Globus pallidus (tissue), 1 donor: Measurements from ENCODE around the gene KCNC4.

Experiments used
- DNase-seq: peaks from one replicate; pipeline ENCODE4 v3.0.0-alpha.2; 2015; ENCODE audit warnings: low spot score

KCNC4 gene

DNA sequence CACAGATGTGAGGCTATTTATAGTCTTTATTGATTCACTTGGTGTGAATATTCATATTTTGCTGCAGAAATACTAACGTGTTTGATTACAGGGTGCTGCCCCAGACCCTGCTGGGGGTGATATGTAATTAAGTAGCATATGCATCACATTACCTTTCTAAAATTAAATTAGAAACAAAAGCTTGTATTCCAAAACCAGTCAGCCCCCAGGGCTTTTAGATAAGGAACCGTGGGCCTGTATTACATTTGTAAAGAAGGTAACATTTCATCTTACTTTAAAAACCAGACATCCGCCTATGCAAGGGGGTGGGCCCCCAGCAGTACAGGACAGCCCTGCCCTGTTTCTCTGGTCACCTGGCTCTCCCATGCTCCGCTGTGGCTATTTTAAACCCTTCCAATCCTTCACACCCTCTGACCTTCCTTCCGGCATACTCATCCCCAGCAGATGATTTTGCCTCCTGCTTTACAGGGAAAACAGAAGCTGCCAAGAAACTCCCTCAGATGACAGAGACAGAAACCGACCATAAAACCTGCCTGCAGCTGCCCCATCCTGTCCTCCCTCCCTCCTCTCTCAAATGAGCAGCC is 22.0 kb upstream of the KCNC4 start:
- no peak for DNase-seq

DNA sequence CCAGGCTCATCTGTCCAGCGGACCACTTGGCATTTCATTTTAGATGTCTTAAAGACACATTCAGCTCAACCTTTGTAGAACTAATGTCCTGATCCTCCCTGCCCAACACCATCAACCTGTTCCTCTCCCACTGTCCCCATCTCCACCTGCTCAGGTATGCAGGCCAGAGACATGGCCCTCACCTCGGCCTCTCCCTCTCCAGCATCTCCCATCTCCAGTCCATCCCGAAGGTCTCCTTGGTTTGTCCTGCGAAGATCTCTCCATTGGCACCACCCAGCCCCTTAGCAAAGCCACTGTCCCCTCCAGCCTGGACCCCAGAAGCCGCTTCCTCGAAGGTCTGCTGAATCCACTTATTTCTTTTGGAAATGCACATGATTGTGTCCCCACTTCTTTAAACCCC is 20.9 kb upstream of the KCNC4 start:
- no peak for DNase-seq

DNA sequence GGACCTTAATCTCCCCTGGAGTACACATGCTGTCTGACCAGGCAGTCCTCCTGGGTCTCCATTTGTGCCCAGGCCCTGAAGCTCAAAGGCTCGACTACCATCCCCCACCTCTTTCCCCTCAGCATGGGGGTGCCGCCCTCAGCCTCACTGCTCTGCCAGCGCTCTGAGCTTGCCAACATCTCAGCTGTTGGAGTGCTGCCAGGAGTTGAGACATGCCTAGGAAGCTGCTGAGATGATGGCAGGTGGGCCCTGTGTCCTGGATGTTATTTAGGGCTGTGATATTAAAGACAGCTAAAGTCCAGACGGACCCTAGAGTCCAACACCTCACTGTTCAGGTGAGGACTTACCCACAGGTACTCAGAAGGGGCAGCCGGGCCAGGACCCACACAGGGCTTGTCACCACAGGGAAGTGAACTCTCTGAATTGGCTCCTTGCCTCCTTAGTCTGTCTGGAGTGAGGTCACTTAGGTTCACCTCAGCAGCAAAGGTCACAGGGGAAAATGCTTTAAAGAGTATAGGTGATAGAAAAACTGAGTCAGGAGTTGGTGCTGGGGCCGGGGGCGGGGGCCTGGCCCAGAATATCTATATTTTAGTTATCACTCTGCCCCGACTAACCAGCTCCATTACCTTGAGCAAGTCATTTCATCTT is 19.7 kb upstream of the KCNC4 start:
- no peak for DNase-seq

DNA sequence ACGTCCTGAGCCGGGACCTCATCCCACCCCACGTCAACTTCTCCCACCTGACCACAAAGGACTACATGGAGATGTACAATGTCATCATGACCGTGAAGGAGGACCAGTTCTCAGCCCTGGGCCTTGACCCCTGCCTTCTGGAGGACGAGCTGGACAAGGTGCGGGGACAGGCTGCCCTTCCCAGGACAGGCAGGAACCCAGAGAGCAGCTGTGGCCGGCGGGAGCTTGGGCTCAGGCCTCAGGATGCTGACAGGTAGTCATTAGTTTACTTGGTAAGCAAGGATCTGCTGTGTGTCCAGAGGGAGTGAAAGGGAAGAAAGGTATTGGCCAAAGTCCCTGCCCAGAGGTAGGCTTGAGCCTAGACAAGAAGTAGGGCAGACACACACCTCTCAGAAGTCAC is 17.6 kb upstream of the KCNC4 start:
- DNase-seq, result no peak

- no peak for DNase-seq
These were observed 14.9 kb upstream of the KCNC4 start for GRCh38 chr1:110195196-110195595.

- DNase-seq, result no peak
These were observed 13.0 kb upstream of the KCNC4 start for GRCh38 chr1:110196917-110197765.

- DNase-seq, result no peak
These were observed 12.0 kb upstream of the KCNC4 start for GRCh38 chr1:110197905-110198629.

GRCh38 chr1:110198746-110199145 is 11.4 kb upstream of the KCNC4 start:
- no peak for DNase-seq

- no peak for DNase-seq
These were observed 9.9 kb upstream of the KCNC4 start for GRCh38 chr1:110200190-110200589.

GRCh38 chr1:110200666-110201065 is 9.4 kb upstream of the KCNC4 start:
- DNase-seq, result no peak

DNA sequence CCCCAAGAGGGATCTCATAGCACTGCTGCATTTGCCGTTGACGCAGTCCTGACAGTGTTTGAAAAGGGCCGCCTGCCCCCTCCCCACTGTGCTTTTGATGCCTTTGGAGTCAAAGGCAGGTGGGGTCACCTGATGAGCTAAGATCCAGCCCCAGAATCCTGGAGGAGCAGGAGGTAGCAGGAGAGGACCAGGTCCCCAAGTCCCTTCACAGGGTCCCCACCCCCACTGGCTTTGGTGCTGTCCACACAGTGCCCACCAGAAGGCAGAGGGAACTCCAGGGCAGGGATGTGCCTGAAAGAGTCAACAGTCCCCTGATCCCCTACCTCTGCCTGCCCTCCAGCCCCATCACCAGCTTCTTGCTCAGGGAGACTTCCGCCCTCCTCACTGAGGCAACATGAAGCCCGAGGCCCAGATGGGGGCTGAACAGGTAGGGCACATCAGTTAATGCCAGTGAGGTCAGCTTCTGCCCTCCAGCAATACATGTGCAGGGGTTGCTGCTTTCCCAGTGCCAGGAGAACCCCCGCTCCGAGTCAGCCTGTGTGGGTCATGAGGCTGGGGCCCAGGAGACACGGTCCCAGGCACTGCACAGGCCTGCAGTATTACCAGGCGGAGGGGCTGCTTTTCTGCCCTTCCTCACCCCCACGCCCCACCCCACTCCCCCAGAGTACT is 8.8 kb upstream of the KCNC4 start:
- no peak for DNase-seq

- peak; percentile 59 for DNase-seq
These were observed 7.0 kb upstream of the KCNC4 start for GRCh38 chr1:110203021-110203661.

GRCh38 chr1:110205156-110205555 is 5.0 kb upstream of the KCNC4 start:
- no peak for DNase-seq

DNA sequence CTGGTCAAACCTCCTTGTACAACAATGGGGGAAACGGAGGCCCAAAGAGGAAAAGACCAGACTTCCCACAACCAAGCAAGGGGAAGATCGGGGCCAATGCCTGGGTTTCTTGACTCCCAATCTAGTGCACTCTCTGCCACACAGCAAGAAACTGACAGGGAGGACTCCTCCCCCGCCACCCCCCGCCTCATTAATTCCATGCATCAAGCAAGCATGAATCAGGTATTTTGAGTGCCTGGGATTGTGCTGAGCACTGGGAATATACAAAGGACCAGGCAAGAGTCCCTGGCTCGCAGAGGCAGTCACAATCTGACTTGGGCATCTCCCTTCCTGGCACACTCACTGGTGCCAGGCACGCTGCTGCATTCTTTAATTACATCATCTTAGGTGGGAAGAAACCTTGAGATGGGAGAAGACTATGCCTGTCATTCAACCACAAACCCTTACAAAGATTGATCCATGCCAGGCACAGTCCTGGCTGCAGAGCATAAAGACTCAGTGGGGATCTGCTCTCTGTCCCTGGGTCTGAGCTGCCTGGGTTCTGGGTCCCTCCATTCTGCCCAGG is 4.4 kb upstream of the KCNC4 start:
- DNase-seq, result no peak

DNA sequence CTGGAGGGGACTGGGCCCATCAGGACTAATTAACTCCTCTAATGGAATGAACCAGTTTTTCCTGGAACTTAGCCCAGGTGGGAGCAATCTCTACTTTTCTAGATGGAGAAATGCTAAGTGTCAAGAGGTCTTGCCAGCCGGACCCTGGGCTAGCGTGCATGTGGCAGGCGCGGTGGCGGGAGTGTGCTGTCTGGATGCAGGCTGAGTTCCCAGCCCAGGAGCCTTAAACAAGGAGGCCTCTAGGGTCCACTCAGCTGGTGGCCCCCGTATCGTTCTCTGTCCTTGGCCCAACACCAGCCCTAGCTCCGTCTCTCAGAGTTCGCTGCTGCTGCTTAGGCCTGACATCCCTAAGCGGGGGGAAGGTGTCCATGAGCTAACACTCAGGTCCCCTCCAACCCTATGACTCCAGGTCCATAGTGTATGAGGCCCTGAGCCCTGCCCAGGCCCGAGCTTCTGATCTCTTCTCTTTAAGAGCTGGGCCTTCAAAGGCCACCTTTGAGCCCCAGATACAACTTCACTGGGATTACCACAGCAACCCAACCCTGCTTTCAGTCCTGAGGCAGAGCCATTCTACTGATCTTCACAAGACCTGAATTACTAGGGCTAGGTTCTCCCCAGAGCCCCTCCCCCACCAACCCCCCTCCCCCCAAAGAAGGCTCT is 3.7 kb upstream of the KCNC4 start:
- no peak for DNase-seq

DNA sequence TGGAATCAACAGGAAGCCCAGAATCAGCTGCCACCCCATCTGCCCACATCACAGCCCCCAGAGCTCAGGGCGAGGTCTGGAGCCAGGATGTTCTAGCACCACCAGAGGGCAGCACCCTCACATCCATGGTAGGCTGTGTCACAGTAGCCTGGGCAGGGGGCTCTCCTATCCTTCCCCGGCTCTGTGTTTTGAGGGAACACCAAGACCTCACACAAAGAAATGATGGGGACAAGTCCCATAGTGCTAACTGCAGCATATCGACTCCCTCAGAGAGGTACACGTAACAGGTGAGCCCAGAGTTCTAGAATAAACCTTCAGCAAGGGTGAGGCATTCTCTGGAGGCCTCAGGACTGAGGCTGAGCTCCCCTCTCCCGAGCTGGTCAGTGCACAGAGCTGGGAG is 2.3 kb upstream of the KCNC4 start:
- DNase-seq, result peak; percentile 33

DNA sequence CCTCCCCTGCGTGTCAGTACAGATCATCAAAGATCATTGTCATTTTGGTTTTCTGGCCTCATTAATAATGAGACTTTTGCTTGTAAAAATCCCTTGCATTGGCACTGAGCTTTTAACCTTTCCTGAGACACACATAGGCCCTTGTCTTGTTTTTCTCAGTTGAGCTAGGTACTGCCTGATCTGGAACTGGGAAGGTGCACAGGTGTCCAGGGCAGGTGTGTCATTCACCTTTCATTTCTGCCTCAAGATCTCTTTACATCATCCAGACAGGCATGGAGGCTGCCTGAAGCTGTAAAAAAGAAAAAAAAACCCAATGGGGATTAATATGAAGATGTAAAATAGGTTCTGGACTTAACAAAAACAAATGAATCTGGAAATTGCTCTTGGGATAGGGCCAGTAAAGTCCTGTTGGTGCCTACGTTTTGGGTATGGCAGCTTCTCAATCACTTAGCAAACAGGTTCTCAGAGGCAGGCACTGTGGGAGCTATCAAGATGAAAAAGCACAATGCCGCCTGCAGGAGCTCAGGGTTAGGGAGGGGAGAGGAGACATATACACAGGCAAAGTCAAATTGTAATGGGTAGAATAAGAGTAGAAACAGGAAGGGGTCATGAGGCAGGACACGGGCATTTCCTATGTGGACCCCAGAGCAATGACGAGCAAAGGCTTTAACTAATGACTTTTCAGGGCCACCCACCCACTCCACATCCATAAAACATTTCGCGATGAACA is 1.0 kb upstream of the KCNC4 start:
- DNase-seq, result no peak

- DNase-seq, result no peak
These were observed 736 bp downstream of the KCNC4 start for GRCh38 chr1:110210604-110211495.
